Measurements from ENCODE around the gene ZMYND15. TPM values are rescaled to one million over a fixed set of nuclear protein-coding genes. Genes with fewer than 3 reads are reported as not detected.

The ZMYND15 gene
- total RNA-seq, 1 donor from 2014 or later: not detected

DNA sequence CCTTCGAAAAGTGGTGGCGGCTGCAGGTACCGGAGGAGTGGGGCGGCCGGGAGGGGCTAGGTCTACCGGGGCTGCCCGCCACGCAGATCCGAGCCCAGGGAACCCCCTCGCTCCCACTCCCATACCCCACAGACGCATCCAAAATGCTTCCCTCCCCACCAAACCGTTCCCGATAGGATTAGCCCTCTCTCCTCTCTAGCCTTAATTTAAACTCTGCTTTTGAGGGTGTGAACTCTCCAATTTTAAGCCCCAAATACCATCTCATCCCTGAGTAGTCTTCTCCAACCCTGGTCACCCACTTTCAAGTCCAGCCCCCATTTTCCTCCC lies 355 bp downstream of the ZMYND15 start:
- intact Hi-C loops (cut with micrococcal nuclease): no loop called here
- H3K36me3 Mint-ChIP-seq (ENCODE audit: low read depth): peaks cover 3% of the 10 kb centered on the region
- peaks cover 21% of the 10 kb centered on the region for H3K4me1 Mint-ChIP-seq (ENCODE audit: low read depth)
- peak overlapping the region; percentile 23 for H3K27ac Mint-ChIP-seq
- peak overlapping the region; percentile 83 for H3K4me3 Mint-ChIP-seq (ENCODE audit: low read depth)
- H3K27me3 Mint-ChIP-seq (ENCODE audit: low read depth): peaks cover 37% of the 10 kb centered on the region
- no peak for DNase-seq (ENCODE audit: low spot score)
- H3K9me3 Mint-ChIP-seq: no peaks in the 10 kb centered on the region

DNA sequence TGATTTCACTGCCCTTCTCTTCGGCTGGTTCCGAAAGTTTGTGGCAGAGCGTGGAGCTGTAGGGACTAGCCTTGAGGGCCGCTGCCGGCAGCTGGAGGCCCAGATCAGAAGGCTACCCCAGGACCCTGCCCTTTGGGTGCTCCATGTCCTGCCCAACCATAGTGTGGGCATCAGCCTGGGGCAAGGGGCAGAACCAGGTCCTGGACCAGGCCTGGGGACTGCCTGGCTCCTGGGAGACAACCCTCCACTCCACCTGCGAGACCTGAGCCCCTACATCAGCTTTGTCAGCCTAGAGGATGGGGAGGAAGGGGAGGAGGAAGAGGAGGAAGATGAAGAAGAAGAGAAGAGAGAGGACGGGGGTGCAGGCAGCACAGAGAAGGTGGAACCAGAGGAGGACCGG lies 951 bp downstream of the ZMYND15 start:
- Mint-ChIP-seq H3K27ac (peak overlapping the region; percentile 23), H3K4me3 (ENCODE audit: low read depth) (peak overlapping the region; percentile 83), H3K36me3 (ENCODE audit: low read depth) (peaks cover 3% of the 10 kb centered on the region), H3K4me1 (ENCODE audit: low read depth) (peaks cover 19% of the 10 kb centered on the region), H3K9me3 (no peaks in the 10 kb centered on the region), H3K27me3 (ENCODE audit: low read depth) (peaks cover 40% of the 10 kb centered on the region)
- no peak for DNase-seq (ENCODE audit: low spot score)
- intact Hi-C loops (cut with micrococcal nuclease): no loop called here

GRCh38 chr17:4741544-4741943 lies 1.9 kb downstream of the ZMYND15 start:
- intact Hi-C loops (cut with micrococcal nuclease): no loop called here
- no peak overlapping the region for H3K4me3 Mint-ChIP-seq (ENCODE audit: low read depth)
- DNase-seq (ENCODE audit: low spot score): no peak
- H3K36me3 Mint-ChIP-seq (ENCODE audit: low read depth): peaks cover 3% of the 10 kb centered on the region
- no peaks in the 10 kb centered on the region for H3K9me3 Mint-ChIP-seq
- H3K27me3 Mint-ChIP-seq (ENCODE audit: low read depth): peaks cover 35% of the 10 kb centered on the region
- peaks cover 13% of the 10 kb centered on the region for H3K4me1 Mint-ChIP-seq (ENCODE audit: low read depth)
- H3K27ac Mint-ChIP-seq: no peak overlapping the region

- H3K27ac Mint-ChIP-seq: no peak overlapping the region
- no peak overlapping the region for H3K4me3 Mint-ChIP-seq (ENCODE audit: low read depth)
- H3K9me3 Mint-ChIP-seq: no peaks in the 10 kb centered on the region
- intact Hi-C loops (cut with micrococcal nuclease): no loop called here
- H3K27me3 Mint-ChIP-seq (ENCODE audit: low read depth): peaks cover 35% of the 10 kb centered on the region
- DNase-seq (ENCODE audit: low spot score): no peak
- H3K4me1 Mint-ChIP-seq (ENCODE audit: low read depth): peaks cover 13% of the 10 kb centered on the region
- peaks cover 3% of the 10 kb centered on the region for H3K36me3 Mint-ChIP-seq (ENCODE audit: low read depth)
Measured at GRCh38 chr17:4742133-4742532, 2.5 kb downstream of the ZMYND15 start.

GRCh38 chr17:4742629-4743028 lies 3.0 kb downstream of the ZMYND15 start:
- no peak for DNase-seq (ENCODE audit: low spot score)
- intact Hi-C loops (cut with micrococcal nuclease): no loop called here
- Mint-ChIP-seq H3K27ac (no peak overlapping the region), H3K9me3 (no peaks in the 10 kb centered on the region), H3K27me3 (ENCODE audit: low read depth) (peaks cover 35% of the 10 kb centered on the region), H3K36me3 (ENCODE audit: low read depth) (peaks cover 3% of the 10 kb centered on the region), H3K4me1 (ENCODE audit: low read depth) (peaks cover 13% of the 10 kb centered on the region), H3K4me3 (ENCODE audit: low read depth) (no peak overlapping the region)

GRCh38 chr17:4743216-4743615 lies 3.6 kb downstream of the ZMYND15 start:
- Mint-ChIP-seq H3K27ac (no peak overlapping the region), H3K4me1 (ENCODE audit: low read depth) (peaks cover 19% of the 10 kb centered on the region), H3K27me3 (ENCODE audit: low read depth) (peaks cover 35% of the 10 kb centered on the region), H3K36me3 (ENCODE audit: low read depth) (peaks cover 3% of the 10 kb centered on the region), H3K9me3 (no peaks in the 10 kb centered on the region), H3K4me3 (ENCODE audit: low read depth) (no peak overlapping the region)
- DNase-seq (ENCODE audit: low spot score): no peak
- intact Hi-C loops (cut with micrococcal nuclease): no loop called here

DNA sequence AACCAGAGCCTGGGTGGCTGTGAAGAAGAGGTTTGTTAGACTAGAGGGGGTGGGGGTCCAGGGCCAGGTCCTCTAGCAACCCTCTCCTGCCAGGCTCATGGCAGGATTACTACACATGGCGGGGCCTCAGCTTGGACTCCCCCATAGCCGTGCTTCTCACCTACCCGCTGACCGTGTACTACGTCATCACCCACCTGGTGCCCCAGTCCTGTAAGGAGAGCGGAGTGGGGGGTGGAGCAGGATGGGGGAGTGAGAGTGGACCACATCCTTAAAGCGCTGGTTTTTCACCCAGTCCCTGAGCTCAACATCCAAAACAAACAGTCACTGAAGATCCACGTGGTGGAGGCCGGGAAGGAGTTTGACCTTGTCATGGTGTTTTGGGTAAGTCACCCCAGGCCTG lies 4.3 kb downstream of the ZMYND15 start:
- no peak for DNase-seq (ENCODE audit: low spot score)
- H3K9me3 Mint-ChIP-seq: no peaks in the 10 kb centered on the region
- H3K27ac Mint-ChIP-seq: no peak overlapping the region
- H3K4me1 Mint-ChIP-seq (ENCODE audit: low read depth): peaks cover 16% of the 10 kb centered on the region
- peaks cover 3% of the 10 kb centered on the region for H3K36me3 Mint-ChIP-seq (ENCODE audit: low read depth)
- no peak overlapping the region for H3K4me3 Mint-ChIP-seq (ENCODE audit: low read depth)
- peaks cover 34% of the 10 kb centered on the region for H3K27me3 Mint-ChIP-seq (ENCODE audit: low read depth)
- intact Hi-C loops (cut with micrococcal nuclease): no loop called here

GRCh38 chr17:4744999-4745969 lies 5.7 kb downstream of the ZMYND15 start:
- no peak for DNase-seq (ENCODE audit: low spot score)
- H3K36me3 Mint-ChIP-seq (ENCODE audit: low read depth): peaks cover 1% of the 10 kb centered on the region
- peaks cover 36% of the 10 kb centered on the region for H3K27me3 Mint-ChIP-seq (ENCODE audit: low read depth)
- no peak overlapping the region for H3K4me3 Mint-ChIP-seq (ENCODE audit: low read depth)
- no peak overlapping the region for H3K27ac Mint-ChIP-seq
- intact Hi-C loops (cut with micrococcal nuclease): no loop called here
- no peaks in the 10 kb centered on the region for H3K9me3 Mint-ChIP-seq
- H3K4me1 Mint-ChIP-seq (ENCODE audit: low read depth): peaks cover 12% of the 10 kb centered on the region

DNA sequence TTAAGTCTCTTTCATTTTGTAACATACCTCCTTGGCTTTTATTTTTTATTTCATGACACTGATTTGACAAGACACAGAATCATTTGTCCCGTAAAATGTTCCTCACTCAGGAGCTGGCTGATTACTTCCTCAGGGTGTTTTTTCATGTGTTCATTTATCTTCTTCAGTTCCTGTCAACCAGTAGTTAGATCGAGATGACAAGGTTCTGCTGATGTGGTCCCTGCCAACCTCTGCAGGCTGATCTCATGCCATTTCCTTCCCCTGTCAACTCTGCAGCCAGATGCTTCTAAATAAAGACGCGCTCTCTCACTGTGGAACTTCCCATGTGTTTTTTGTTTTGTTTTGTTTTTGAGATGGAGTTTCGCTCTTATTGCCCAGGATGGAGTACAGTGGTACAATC lies 8.2 kb downstream of the ZMYND15 start:
- H3K9me3 Mint-ChIP-seq: no peaks in the 10 kb centered on the region
- no peak overlapping the region for H3K27ac Mint-ChIP-seq
- H3K4me1 Mint-ChIP-seq (ENCODE audit: low read depth): peaks cover 10% of the 10 kb centered on the region
- no peak for DNase-seq (ENCODE audit: low spot score)
- H3K4me3 Mint-ChIP-seq (ENCODE audit: low read depth): peak overlapping the region; percentile 42
- intact Hi-C loops (cut with micrococcal nuclease): no loop called here
- H3K27me3 Mint-ChIP-seq (ENCODE audit: low read depth): peaks cover 28% of the 10 kb centered on the region
- H3K36me3 Mint-ChIP-seq (ENCODE audit: low read depth): no peaks in the 10 kb centered on the region

DNA sequence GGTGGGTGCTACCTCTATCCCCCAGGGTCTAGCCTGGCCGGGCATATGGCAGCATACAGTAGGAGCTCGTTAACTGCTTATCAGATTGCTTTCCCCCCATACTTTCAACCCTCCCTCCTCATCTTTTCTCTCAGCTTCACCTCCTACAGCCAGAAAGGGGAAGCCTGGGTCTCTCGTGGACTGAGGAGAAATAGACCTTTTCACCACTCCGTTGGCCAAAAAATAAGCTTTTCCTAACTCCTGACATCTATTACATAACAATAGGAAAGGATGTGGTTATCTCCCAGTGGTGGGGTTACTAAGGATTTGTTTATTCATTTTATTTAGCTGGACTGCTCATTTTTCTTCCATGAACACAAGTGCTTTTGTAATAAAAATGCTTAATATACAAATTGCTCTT lies 9.1 kb downstream of the ZMYND15 start:
- DNase-seq (ENCODE audit: low spot score): no peak
- intact Hi-C loops (cut with micrococcal nuclease): no loop called here
- H3K9me3 Mint-ChIP-seq: no peaks in the 10 kb centered on the region
- H3K4me1 Mint-ChIP-seq (ENCODE audit: low read depth): peaks cover 10% of the 10 kb centered on the region
- H3K4me3 Mint-ChIP-seq (ENCODE audit: low read depth): no peak overlapping the region
- no peaks in the 10 kb centered on the region for H3K36me3 Mint-ChIP-seq (ENCODE audit: low read depth)
- H3K27ac Mint-ChIP-seq: no peak overlapping the region
- H3K27me3 Mint-ChIP-seq (ENCODE audit: low read depth): peaks cover 30% of the 10 kb centered on the region

DNA sequence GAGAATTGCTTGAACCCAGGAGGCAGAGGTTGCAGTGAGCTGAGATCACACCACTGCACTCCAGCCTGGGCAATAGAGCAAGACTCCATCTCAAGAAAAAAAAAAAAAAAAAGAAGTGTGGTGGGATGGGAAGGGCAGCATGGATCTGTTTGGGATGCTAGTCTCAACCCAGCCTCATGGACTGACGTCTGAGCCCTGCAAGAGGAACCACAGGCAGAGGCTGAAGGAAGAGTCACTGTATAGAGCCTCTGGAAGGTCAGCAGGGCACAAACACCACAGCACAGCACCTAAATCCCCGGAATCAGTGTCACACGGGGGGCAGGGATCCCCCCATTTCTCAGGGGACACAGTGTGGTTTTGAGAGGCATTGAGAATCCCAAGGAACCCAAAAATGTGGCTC lies 11.0 kb downstream of the ZMYND15 start:
- no peaks in the 10 kb centered on the region for H3K36me3 Mint-ChIP-seq (ENCODE audit: low read depth)
- intact Hi-C loops (cut with micrococcal nuclease): no loop called here
- no peak for DNase-seq (ENCODE audit: low spot score)
- no peaks in the 10 kb centered on the region for H3K9me3 Mint-ChIP-seq
- H3K27ac Mint-ChIP-seq: no peak overlapping the region
- no peak overlapping the region for H3K4me3 Mint-ChIP-seq (ENCODE audit: low read depth)
- H3K4me1 Mint-ChIP-seq (ENCODE audit: low read depth): peaks cover 10% of the 10 kb centered on the region
- H3K27me3 Mint-ChIP-seq (ENCODE audit: low read depth): peaks cover 32% of the 10 kb centered on the region

DNA sequence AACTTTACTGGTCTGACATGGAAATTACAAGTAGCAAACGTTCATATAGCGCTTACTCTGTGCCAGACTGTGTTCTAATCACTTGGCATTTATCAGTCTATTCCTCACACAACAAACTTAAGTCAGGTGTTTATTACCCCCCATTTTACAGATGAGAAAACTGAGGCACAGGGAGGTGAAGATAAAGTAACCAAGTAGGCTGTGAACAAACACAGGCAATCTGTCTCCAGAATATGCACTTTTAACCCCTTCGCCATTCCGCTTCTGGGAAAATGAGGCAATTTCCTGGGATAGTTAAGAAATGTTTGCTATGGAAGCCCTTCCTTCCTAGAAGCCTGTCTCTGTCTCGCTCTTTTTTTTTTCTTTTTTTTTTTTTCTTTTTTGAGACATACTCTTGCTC lies 12.3 kb downstream of the ZMYND15 start:
- H3K9me3 Mint-ChIP-seq: no peaks in the 10 kb centered on the region
- DNase-seq (ENCODE audit: low spot score): no peak
- peaks cover 10% of the 10 kb centered on the region for H3K4me1 Mint-ChIP-seq (ENCODE audit: low read depth)
- intact Hi-C loops (cut with micrococcal nuclease): no loop called here
- H3K36me3 Mint-ChIP-seq (ENCODE audit: low read depth): no peaks in the 10 kb centered on the region
- no peak overlapping the region for H3K4me3 Mint-ChIP-seq (ENCODE audit: low read depth)
- peaks cover 32% of the 10 kb centered on the region for H3K27me3 Mint-ChIP-seq (ENCODE audit: low read depth)
- no peak overlapping the region for H3K27ac Mint-ChIP-seq

- peaks cover 33% of the 10 kb centered on the region for H3K27me3 Mint-ChIP-seq (ENCODE audit: low read depth)
- no peak for DNase-seq (ENCODE audit: low spot score)
- peaks cover 3% of the 10 kb centered on the region for H3K4me1 Mint-ChIP-seq (ENCODE audit: low read depth)
- intact Hi-C loops (cut with micrococcal nuclease): no loop called here
- no peaks in the 10 kb centered on the region for H3K9me3 Mint-ChIP-seq
- no peaks in the 10 kb centered on the region for H3K36me3 Mint-ChIP-seq (ENCODE audit: low read depth)
- H3K4me3 Mint-ChIP-seq (ENCODE audit: low read depth): no peak overlapping the region
- no peak overlapping the region for H3K27ac Mint-ChIP-seq
Measured at GRCh38 chr17:4753392-4753791, 13.8 kb downstream of the ZMYND15 start.

All from activated T-helper 2 cell treated with anti-CD3 and anti-CD28 coated beads, Interferon-gamma antibody, Interleukin-2, Interleukin-4, amounts not matched to agents 10 μg/mL and 5 μg/mL and 100 μg/mL, durations not matched to agents 14 hours and 24 hours and 36 hours (primary cell).